ENCODE measurements around the gene PDE11A. TPM values are rescaled to one million over a fixed set of nuclear protein-coding genes. Genes with fewer than 3 reads are reported as not detected.

PDE11A gene
- total and polyA plus RNA-seq, 2 of the 8 experiments (the other 6 are each of a cell fraction or from before 2014, with no cell fraction given) = 0.19 to 0.23 TPM

DNA sequence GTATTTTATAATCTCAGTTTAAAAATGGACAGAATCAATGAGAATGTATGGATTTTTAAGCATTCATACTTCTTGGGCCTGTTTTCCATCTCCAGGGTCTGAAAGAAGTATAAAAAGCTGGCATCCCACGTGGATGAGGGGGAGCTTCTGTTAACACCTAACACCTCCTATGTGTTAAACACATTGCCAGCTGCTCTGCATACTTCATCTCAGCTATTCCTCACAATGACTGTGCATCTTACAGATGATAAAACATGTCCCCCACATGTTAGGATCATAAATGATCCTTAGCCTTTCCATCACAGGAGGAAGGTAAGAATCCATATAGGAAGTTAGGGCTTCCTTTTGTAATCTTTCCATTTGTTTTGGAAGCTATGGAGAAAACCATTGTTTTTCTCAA lies 440.9 kb downstream of the PDE11A start:
- H2BK5ac ChIP-seq (ENCODE audit: low read depth, low read length) = no peak overlapping the region
- H3K9me3 ChIP-seq (ENCODE audit: insufficient read depth in 2 of 2, low read depth in 1 of 2, low read length in 1 of 2) = no peaks in the 10 kb centered on the region
- H2AFZ ChIP-seq (ENCODE audit: low read length) = no peak overlapping the region
- H3K79me2 ChIP-seq (ENCODE audit: control insufficient read depth in 1 of 2, insufficient read depth in 2 of 2, low read length in 2 of 2) = no peaks in the 10 kb centered on the region
- H3K27me3 ChIP-seq (replicated peaks in 1 of 4; ENCODE audit: control insufficient read depth in 3 of 4, extremely low read depth in 1 of 4, insufficient read depth in 3 of 4, low read length in 3 of 4) = no peaks in the 10 kb centered on the region
- no peak for FAIRE-seq
- no peak overlapping the region for H3K18ac ChIP-seq (ENCODE audit: extremely low read depth, low read length)
- H3K4me2 ChIP-seq (ENCODE audit: insufficient read depth in 1 of 2, low read depth in 2 of 2, low read length in 2 of 2) = no peak overlapping the region
- no peak overlapping the region for H2BK12ac ChIP-seq (ENCODE audit: low read depth, low read length)
- H4K20me1 ChIP-seq (replicated peaks in 1 of 2; ENCODE audit: control insufficient read depth in 1 of 2, insufficient read depth in 2 of 2, low read length in 2 of 2) = no peaks in the 10 kb centered on the region
- TF ChIP-seq, protein P1, sequence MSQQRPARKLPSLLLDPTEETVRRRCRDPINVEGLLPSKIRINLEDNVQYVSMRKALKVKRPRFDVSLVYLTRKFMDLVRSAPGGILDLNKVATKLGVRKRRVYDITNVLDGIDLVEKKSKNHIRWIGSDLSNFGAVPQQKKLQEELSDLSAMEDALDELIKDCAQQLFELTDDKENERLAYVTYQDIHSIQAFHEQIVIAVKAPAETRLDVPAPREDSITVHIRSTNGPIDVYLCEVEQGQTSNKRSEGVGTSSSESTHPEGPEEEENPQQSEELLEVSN (IDR thresholded peaks at IDR 0.05) = no peak
- TF ChIP-seq EZH2 (IDR thresholded peaks at IDR 0.05; ENCODE audit: low read depth, low read length, severe bottlenecking) (no peak), FOSL1 (IDR thresholded peaks at IDR 0.05; ENCODE audit: insufficient read depth, low read depth, low read length) (no peak), SP1 (IDR thresholded peaks at IDR 0.05; ENCODE audit: low read depth, low read length) (no peak), RXRA (IDR thresholded peaks at IDR 0.05; ENCODE audit: insufficient read depth, low read depth, low read length) (no peak)
- H2BK15ac ChIP-seq (ENCODE audit: low read length) = no peak overlapping the region
- DNase-seq (ENCODE audit: low read depth in 1 of 2, low spot score in 2 of 2) = no peak
- no peaks in the 10 kb centered on the region for H3K36me3 ChIP-seq (ENCODE audit: control insufficient read depth in 2 of 4, insufficient read depth in 4 of 4, low read length in 3 of 4)
- 61% methylated on average over 1 of the region's 1 CpG; no CpG with 5 or more reads in 1 of the 2 experiments for WGBS, 2 experiments (ENCODE audit: extremely low coverage in 1 of 2, insufficient coverage in 1 of 2, insufficient read length in 1 of 2, insufficient replicate concordance in 2 of 2, low coverage in 1 of 2, low lambda C conversion rate in 2 of 2, missing lambda C conversion rate in 1 of 2)
- no peak overlapping the region for H3K56ac ChIP-seq (replicated peaks; ENCODE audit: insufficient read length, low read depth, low read length)
- H2BK120ac ChIP-seq (replicated peaks; ENCODE audit: low read depth, low read length) = no peak overlapping the region
- H3K4me1 ChIP-seq (replicated peaks in 1 of 4; ENCODE audit: control insufficient read depth in 3 of 4, insufficient read depth in 4 of 4, low read length in 3 of 4) = peaks cover 0 to 7% (median 2%) of the 10 kb centered on the region in 4 experiments; a peak in 2 of 7 replicates
- H4K5ac ChIP-seq (ENCODE audit: insufficient read length, low read depth, low read length) = no peak overlapping the region
- ChIA-PET CTCF (ENCODE audit: partially characterized antibody) (interaction anchor here (0.9 to 1.8 kb wide), 2 partner anchors 93 to 142 kb away, joined by 3 to 4 read pairs; no protein-coding TSS in a partner anchor), POLR2A (ENCODE audit: partially characterized antibody) (no interaction called here)
- H3K4ac ChIP-seq (replicated peaks; ENCODE audit: insufficient read length, low read depth, low read length) = no peak overlapping the region
- H3K27ac ChIP-seq (ENCODE audit: low read depth, low read length) = no peak overlapping the region
- no peak overlapping the region for H3K4me3 ChIP-seq (ENCODE audit: extremely low read depth in 1 of 4, insufficient read depth in 2 of 4, low read depth in 3 of 4, low read length in 4 of 4)
- H2BK20ac ChIP-seq (ENCODE audit: low read length) = no peak overlapping the region
- no peak overlapping the region for H3K23ac ChIP-seq (ENCODE audit: insufficient read length)
- no peak overlapping the region for H4K8ac ChIP-seq (ENCODE audit: extremely low read depth, insufficient read depth, low read length)
- H3K9ac ChIP-seq (replicated peaks in 1 of 4; ENCODE audit: extremely low read depth in 1 of 4, low read depth in 3 of 4, low read length in 3 of 4) = no peak overlapping the region
- no peak overlapping the region for H3K14ac ChIP-seq (ENCODE audit: insufficient read length)
- H2AK5ac ChIP-seq (ENCODE audit: low read depth, low read length) = no peak overlapping the region
- no peak overlapping the region for H4K91ac ChIP-seq (replicated peaks; ENCODE audit: insufficient read length, low read length)
- H3K23me2 ChIP-seq (ENCODE audit: low read depth, low read length) = no peaks in the 10 kb centered on the region
- H3K79me1 ChIP-seq (ENCODE audit: low read depth, low read length) = no peaks in the 10 kb centered on the region

Data from H1 (cell line).